BLaER1 treated with 17β-estradiol and CSF1 and Interleukin-3, amounts not matched to agents 10 nM and 100 nM (cell line): Measurements from ENCODE around the gene ATXN1.

Experiments used
- H3K27ac ChIP-seq, 11 experiments: shearing (Covaris generic); formaldehyde crosslinking; 2 replicates each; pipeline ENCODE4 v1.8.1; 2022
- H3K27me3 ChIP-seq, 11 experiments: shearing (Covaris generic); formaldehyde crosslinking; 2 replicates each; pipeline ENCODE4 v1.8.1; 2022
- H3K36me3 ChIP-seq, 11 experiments: shearing (Covaris generic); formaldehyde crosslinking; 2 replicates each; pipeline ENCODE4 v1.8.1; 2022
- H3K4me1 ChIP-seq, 10 experiments: shearing (Covaris generic); formaldehyde crosslinking; 2 replicates each; pipeline ENCODE4 v1.8.1; 2022
- H3K4me2 ChIP-seq, 11 experiments: shearing (Covaris generic); formaldehyde crosslinking; 2 replicates each; pipeline ENCODE4 v1.8.1; 2022
- H3K4me3 ChIP-seq, 10 experiments: shearing (Covaris generic); formaldehyde crosslinking; 2 replicates each; pipeline ENCODE4 v1.8.1; 2022
- H3K9ac ChIP-seq, 11 experiments: shearing (Covaris generic); formaldehyde crosslinking; 2 replicates each; pipeline ENCODE4 v1.8.1; 2022
- H3K9me3 ChIP-seq, 11 experiments: shearing (Covaris generic); formaldehyde crosslinking; replicated peaks in 1 of 11; 2 replicates each; pipeline ENCODE4 v1.8.1; 2022
- H4K20me1 ChIP-seq, 11 experiments: shearing (Covaris generic); formaldehyde crosslinking; 2 replicates each; pipeline ENCODE4 v1.8.1; 2022
- Cebpa-rat ChIP-seq, 11 experiments: shearing (Covaris generic); IDR thresholded peaks; 2 replicates each; pipeline ENCODE4 v1.8.1; 2022

The ATXN1 gene

GRCh38 chr6:16736856-16737775, 24.1 kb downstream of the ATXN1 start:
- Histone ChIP-seq H3K4me3 (no peak overlapping the region), H3K36me3 (peaks cover 0 to 42% (median 0%) of the 10 kb centered on the region in 11 experiments; a peak in 11 of 22 replicates), H3K4me1 (peaks cover 16 to 79% (median 34%) of the 10 kb centered on the region in 10 experiments), H3K9me3 (no peaks in the 10 kb centered on the region), H3K27me3 (no peaks in the 10 kb centered on the region), H3K27ac (peak overlapping the region in 3 of 11 experiments; percentile 5 to 40 (median 33); a peak in 8 of 22 replicates), H4K20me1 (peaks cover 0 to 63% (median 0%) of the 10 kb centered on the region in 11 experiments; a peak in 7 of 22 replicates), H3K4me2 (peak overlapping the region; percentile 29 to 73 (median 59)), H3K9ac (no peak overlapping the region)
- TF ChIP-seq Cebpa-rat (IDR thresholded peaks at IDR 0.05), result no peak

- H3K36me3 ChIP-seq, result peaks cover 0 to 43% (median 0%) of the 10 kb centered on the region in 11 experiments; a peak in 11 of 22 replicates
- H3K4me2 ChIP-seq, result no peak overlapping the region
- no peak overlapping the region for H3K4me3 ChIP-seq
- H3K9ac ChIP-seq, result no peak overlapping the region
- H3K4me1 ChIP-seq, result peaks cover 33 to 77% (median 40%) of the 10 kb centered on the region in 10 experiments
- no peak for TF ChIP-seq Cebpa-rat (IDR thresholded peaks at IDR 0.05)
- H3K27me3 ChIP-seq, result no peaks in the 10 kb centered on the region
- no peaks in the 10 kb centered on the region for H3K9me3 ChIP-seq
- no peak overlapping the region for H3K27ac ChIP-seq
- peaks cover 0 to 59% (median 0%) of the 10 kb centered on the region in 11 experiments; a peak in 3 of 22 replicates for H4K20me1 ChIP-seq
Measured at GRCh38 chr6:16735014-16735413, 26.2 kb downstream of the ATXN1 start.

- peak overlapping the region in 2 of 11 experiments; percentile 11 to 79; a peak in 2 of 22 replicates for H3K4me2 ChIP-seq
- H3K4me1 ChIP-seq, result peaks cover 33 to 80% (median 40%) of the 10 kb centered on the region in 10 experiments
- H3K36me3 ChIP-seq, result peaks cover 0 to 45% (median 0%) of the 10 kb centered on the region in 11 experiments; a peak in 6 of 22 replicates
- no peak overlapping the region for H3K4me3 ChIP-seq
- peaks cover 0 to 47% (median 0%) of the 10 kb centered on the region in 11 experiments; a peak in 3 of 22 replicates for H4K20me1 ChIP-seq
- TF ChIP-seq Cebpa-rat (IDR thresholded peaks at IDR 0.05), result no peak
- no peaks in the 10 kb centered on the region for H3K9me3 ChIP-seq
- no peaks in the 10 kb centered on the region for H3K27me3 ChIP-seq
- H3K27ac ChIP-seq, result no peak overlapping the region
- H3K9ac ChIP-seq, result no peak overlapping the region
Measured at GRCh38 chr6:16733085-16733484, 28.2 kb downstream of the ATXN1 start.

GRCh38 chr6:16731478-16732051, 29.7 kb downstream of the ATXN1 start:
- H3K36me3 ChIP-seq, result peaks cover 0 to 45% (median 0%) of the 10 kb centered on the region in 11 experiments; a peak in 6 of 22 replicates
- peak overlapping the region in 2 of 11 experiments; percentile 2 to 28; a peak in 2 of 22 replicates for H3K9ac ChIP-seq
- H3K4me2 ChIP-seq, result peak overlapping the region; percentile 22 to 79 (median 59)
- peaks cover 23 to 78% (median 30%) of the 10 kb centered on the region in 10 experiments for H3K4me1 ChIP-seq
- H4K20me1 ChIP-seq, result peaks cover 0 to 36% (median 0%) of the 10 kb centered on the region in 11 experiments; a peak in 3 of 22 replicates
- H3K4me3 ChIP-seq, result no peak overlapping the region
- no peak for TF ChIP-seq Cebpa-rat (IDR thresholded peaks at IDR 0.05)
- H3K27ac ChIP-seq, result peak overlapping the region in 2 of 11 experiments; percentile 10 to 16; a peak in 2 of 22 replicates
- H3K27me3 ChIP-seq, result no peaks in the 10 kb centered on the region
- no peaks in the 10 kb centered on the region for H3K9me3 ChIP-seq

GRCh38 chr6:16730738-16731477, 30.4 kb downstream of the ATXN1 start:
- H3K4me3 ChIP-seq, result no peak overlapping the region
- peaks cover 19 to 78% (median 32%) of the 10 kb centered on the region in 10 experiments for H3K4me1 ChIP-seq
- no peak for TF ChIP-seq Cebpa-rat (IDR thresholded peaks at IDR 0.05)
- no peaks in the 10 kb centered on the region for H3K27me3 ChIP-seq
- peaks cover 0 to 35% (median 0%) of the 10 kb centered on the region in 11 experiments; a peak in 3 of 22 replicates for H4K20me1 ChIP-seq
- no peak overlapping the region for H3K27ac ChIP-seq
- no peaks in the 10 kb centered on the region for H3K9me3 ChIP-seq
- 0 out of 22 replicates have a peak overlapping the region, but pooled peaks of 1 of the 11 experiments have one; percentile 2 for H3K9ac ChIP-seq
- peak overlapping the region; percentile 22 to 79 (median 59); a peak in 20 of 22 replicates for H3K4me2 ChIP-seq
- H3K36me3 ChIP-seq, result peaks cover 0 to 45% (median 0%) of the 10 kb centered on the region in 11 experiments; a peak in 6 of 22 replicates

- Histone ChIP-seq H4K20me1 (peaks cover 0 to 37% (median 0%) of the 10 kb centered on the region in 11 experiments; a peak in 3 of 22 replicates), H3K4me1 (peaks cover 19 to 84% (median 44%) of the 10 kb centered on the region in 10 experiments), H3K27ac (peak overlapping the region in 1 of 11 experiments; percentile 30; a peak in 1 of 22 replicates), H3K4me3 (no peak overlapping the region), H3K36me3 (peaks cover 0 to 34% (median 0%) of the 10 kb centered on the region in 11 experiments; a peak in 6 of 22 replicates), H3K27me3 (no peaks in the 10 kb centered on the region), H3K4me2 (peak overlapping the region in 6 of 11 experiments; percentile 0 to 63 (median 42); a peak in 8 of 22 replicates), H3K9me3 (no peaks in the 10 kb centered on the region), H3K9ac (no peak overlapping the region)
- no peak for TF ChIP-seq Cebpa-rat (IDR thresholded peaks at IDR 0.05)
Measured at GRCh38 chr6:16729744-16730143, 31.5 kb downstream of the ATXN1 start.

GRCh38 chr6:16729183-16729691, 32.0 kb downstream of the ATXN1 start:
- Histone ChIP-seq H3K27me3 (no peaks in the 10 kb centered on the region), H3K4me3 (no peak overlapping the region), H3K4me2 (peak overlapping the region in 5 of 11 experiments; percentile 32 to 63 (median 44); a peak in 8 of 22 replicates), H3K9me3 (no peaks in the 10 kb centered on the region), H3K36me3 (peaks cover 0 to 29% (median 0%) of the 10 kb centered on the region in 11 experiments; a peak in 6 of 22 replicates), H3K9ac (no peak overlapping the region), H4K20me1 (peaks cover 0 to 37% (median 0%) of the 10 kb centered on the region in 11 experiments; a peak in 3 of 22 replicates), H3K4me1 (peaks cover 19 to 89% (median 49%) of the 10 kb centered on the region in 10 experiments), H3K27ac (peak overlapping the region in 4 of 11 experiments; percentile 2 to 30 (median 4); a peak in 2 of 22 replicates)
- TF ChIP-seq Cebpa-rat (IDR thresholded peaks at IDR 0.05), result peak in 3 of 11 experiments; percentile 13 to 37 (median 25); a peak in 1 of 22 replicates
